ENCODE data around the gene GRIN2A.

Gene GRIN2A

DNA sequence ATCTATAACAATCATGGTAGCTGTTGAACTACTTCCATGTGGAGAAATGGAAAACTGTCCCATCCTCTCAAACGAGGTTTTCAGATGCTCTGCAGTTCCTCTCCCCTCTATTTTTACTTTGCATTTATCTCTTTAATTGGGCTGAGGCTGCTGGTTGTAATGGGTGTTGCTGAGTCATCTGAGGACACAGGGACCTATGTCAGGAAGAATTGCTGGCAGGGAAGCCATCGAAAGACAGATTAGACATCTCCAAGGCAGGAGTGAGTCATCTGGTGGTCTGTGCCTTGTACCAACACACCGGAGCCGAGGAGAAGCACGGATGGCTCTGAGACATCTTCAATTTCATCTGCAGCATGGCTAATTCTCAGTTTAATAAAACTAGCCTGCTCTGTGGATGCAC is 394.5 kb downstream of the GRIN2A start:
- no peaks in the 10 kb centered on the region for H3K9me3 ChIP-seq (ENCODE audit: control insufficient read depth, low read length)
- H3K27me3 ChIP-seq (ENCODE audit: control insufficient read depth, insufficient read depth, low read length, poor library complexity, severe bottlenecking), result no peaks in the 10 kb centered on the region
- 87 to 92% methylated on average over 4 to 5 of the region's 5 CpGs for WGBS, 2 experiments

GRCh38 chr16:9780831-9781230 is 401.4 kb downstream of the GRIN2A start:
- H3K4me1 ChIP-seq (ENCODE audit: control insufficient read depth, insufficient read depth, low read length), result no peaks in the 10 kb centered on the region
- no peak overlapping the region for H3K27ac ChIP-seq (ENCODE audit: insufficient read depth, low read depth, low read length, poor library complexity, severe bottlenecking)
- no peaks in the 10 kb centered on the region for H3K36me3 ChIP-seq (ENCODE audit: control insufficient read depth, insufficient read depth, low read length)
- 94 to 100% methylated on average over 1 to 4 of the region's 4 CpGs for WGBS, 2 experiments
- H3K9me3 ChIP-seq (ENCODE audit: control insufficient read depth, low read length), result no peaks in the 10 kb centered on the region
- no peak overlapping the region for H3K4me3 ChIP-seq (ENCODE audit: insufficient read depth, low read depth, low read length)
- H3K27me3 ChIP-seq (ENCODE audit: control insufficient read depth, insufficient read depth, low read length, poor library complexity, severe bottlenecking), result no peaks in the 10 kb centered on the region

More for the DNA sequence above, 394.5 kb downstream of the GRIN2A start:
- no peaks in the 10 kb centered on the region for H3K4me1 ChIP-seq (ENCODE audit: control insufficient read depth, insufficient read depth, low read length)
- no peak overlapping the region for H3K27ac ChIP-seq (ENCODE audit: insufficient read depth, low read depth, low read length, poor library complexity, severe bottlenecking)
- H3K4me3 ChIP-seq (ENCODE audit: insufficient read depth, low read depth, low read length), result no peak overlapping the region
- no peaks in the 10 kb centered on the region for H3K36me3 ChIP-seq (ENCODE audit: control insufficient read depth, insufficient read depth, low read length)

GRCh38 chr16:9778849-9779248 is 403.4 kb downstream of the GRIN2A start:
- H3K27me3 ChIP-seq (ENCODE audit: control insufficient read depth, insufficient read depth, low read length, poor library complexity, severe bottlenecking), result no peaks in the 10 kb centered on the region
- H3K27ac ChIP-seq (ENCODE audit: insufficient read depth, low read depth, low read length, poor library complexity, severe bottlenecking), result no peak overlapping the region
- WGBS, 2 experiments, result 80 to 86% methylated on average over 5 of the region's 5 CpGs
- H3K36me3 ChIP-seq (ENCODE audit: control insufficient read depth, insufficient read depth, low read length), result no peaks in the 10 kb centered on the region
- H3K9me3 ChIP-seq (ENCODE audit: control insufficient read depth, low read length), result no peaks in the 10 kb centered on the region
- no peaks in the 10 kb centered on the region for H3K4me1 ChIP-seq (ENCODE audit: control insufficient read depth, insufficient read depth, low read length)
- no peak overlapping the region for H3K4me3 ChIP-seq (ENCODE audit: insufficient read depth, low read depth, low read length)

DNA sequence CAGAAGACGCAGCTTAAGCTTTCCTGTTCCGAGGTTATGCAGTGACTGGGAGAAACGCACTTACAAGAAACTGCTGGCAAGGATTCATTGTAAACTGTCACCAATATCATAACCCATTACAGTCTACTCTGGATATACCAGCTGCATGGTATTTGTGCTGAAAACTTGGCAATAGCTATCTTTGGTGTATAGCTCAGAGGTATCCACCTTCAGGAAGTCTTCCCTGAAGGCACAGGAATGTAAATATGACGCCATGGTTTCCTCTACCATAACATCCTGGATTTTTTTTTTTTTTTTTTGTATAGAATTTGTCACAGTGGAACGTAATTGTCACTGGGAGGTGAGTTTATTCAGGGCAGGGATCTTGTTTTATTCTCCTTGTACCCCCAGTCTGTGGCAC is 406.2 kb downstream of the GRIN2A start:
- H3K27me3 ChIP-seq (ENCODE audit: control insufficient read depth, insufficient read depth, low read length, poor library complexity, severe bottlenecking), result no peaks in the 10 kb centered on the region
- H3K4me1 ChIP-seq (ENCODE audit: control insufficient read depth, insufficient read depth, low read length), result no peaks in the 10 kb centered on the region
- H3K4me3 ChIP-seq (ENCODE audit: insufficient read depth, low read depth, low read length), result no peak overlapping the region
- WGBS, 2 experiments, result 92 to 95% methylated on average over 5 of the region's 5 CpGs
- no peaks in the 10 kb centered on the region for H3K36me3 ChIP-seq (ENCODE audit: control insufficient read depth, insufficient read depth, low read length)
- no peak overlapping the region for H3K27ac ChIP-seq (ENCODE audit: insufficient read depth, low read depth, low read length, poor library complexity, severe bottlenecking)
- H3K9me3 ChIP-seq (ENCODE audit: control insufficient read depth, low read length), result no peaks in the 10 kb centered on the region

GRCh38 chr16:9773289-9773688 is 408.9 kb downstream of the GRIN2A start:
- Histone ChIP-seq H3K4me3 (ENCODE audit: insufficient read depth, low read depth, low read length) (no peak overlapping the region), H3K9me3 (ENCODE audit: control insufficient read depth, low read length) (no peaks in the 10 kb centered on the region), H3K36me3 (ENCODE audit: control insufficient read depth, insufficient read depth, low read length) (no peaks in the 10 kb centered on the region), H3K27me3 (ENCODE audit: control insufficient read depth, insufficient read depth, low read length, poor library complexity, severe bottlenecking) (no peaks in the 10 kb centered on the region), H3K27ac (ENCODE audit: insufficient read depth, low read depth, low read length, poor library complexity, severe bottlenecking) (no peak overlapping the region), H3K4me1 (ENCODE audit: control insufficient read depth, insufficient read depth, low read length) (no peaks in the 10 kb centered on the region)
- WGBS, 2 experiments, result 89 to 92% methylated on average over 4 of the region's 4 CpGs

DNA sequence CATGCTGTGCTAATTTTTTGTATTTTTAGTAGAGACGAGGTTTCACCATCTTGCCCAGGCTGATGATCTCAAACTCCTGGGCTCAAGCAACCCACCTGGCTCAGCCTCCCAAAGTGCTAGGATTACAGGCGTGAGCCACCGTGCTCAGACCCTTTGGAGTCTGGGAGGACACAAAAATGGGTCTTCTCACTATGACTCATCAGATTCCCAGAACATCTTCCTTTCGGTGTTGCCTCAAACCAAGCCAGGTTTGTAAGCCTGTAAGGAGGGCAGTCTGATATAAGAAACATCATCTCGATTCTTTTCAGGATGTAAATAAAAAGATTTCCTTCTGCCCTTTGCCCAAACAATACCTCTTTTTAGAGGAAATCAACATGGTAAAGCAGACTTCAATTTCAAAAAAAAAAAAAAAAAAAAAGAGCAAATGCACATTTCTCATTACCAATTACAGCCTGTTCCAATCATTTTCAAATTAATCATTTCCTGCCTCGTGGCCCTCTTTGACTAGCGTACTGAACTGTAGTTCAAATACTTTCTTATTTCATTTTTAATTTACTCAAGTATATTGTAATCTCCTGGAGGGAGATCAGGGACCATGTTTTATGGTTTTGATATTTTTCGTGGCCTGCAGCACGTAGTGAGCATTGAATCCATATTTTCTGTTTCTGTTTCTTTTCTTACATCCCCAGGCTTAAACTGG is 409.6 kb downstream of the GRIN2A start:
- no peak overlapping the region for H3K4me3 ChIP-seq (ENCODE audit: insufficient read depth, low read depth, low read length)
- no peaks in the 10 kb centered on the region for H3K36me3 ChIP-seq (ENCODE audit: control insufficient read depth, insufficient read depth, low read length)
- WGBS, 2 experiments, result 94 to 97% methylated on average over 9 of the region's 9 CpGs
- H3K9me3 ChIP-seq (ENCODE audit: control insufficient read depth, low read length), result no peaks in the 10 kb centered on the region
- no peaks in the 10 kb centered on the region for H3K27me3 ChIP-seq (ENCODE audit: control insufficient read depth, insufficient read depth, low read length, poor library complexity, severe bottlenecking)
- no peak overlapping the region for H3K27ac ChIP-seq (ENCODE audit: insufficient read depth, low read depth, low read length, poor library complexity, severe bottlenecking)
- no peaks in the 10 kb centered on the region for H3K4me1 ChIP-seq (ENCODE audit: control insufficient read depth, insufficient read depth, low read length)

GRCh38 chr16:9766891-9767290 is 415.3 kb downstream of the GRIN2A start:
- Histone ChIP-seq H3K27ac (ENCODE audit: insufficient read depth, low read depth, low read length, poor library complexity, severe bottlenecking) (no peak overlapping the region), H3K36me3 (ENCODE audit: control insufficient read depth, insufficient read depth, low read length) (no peaks in the 10 kb centered on the region), H3K4me1 (ENCODE audit: control insufficient read depth, insufficient read depth, low read length) (no peaks in the 10 kb centered on the region), H3K4me3 (ENCODE audit: insufficient read depth, low read depth, low read length) (no peak overlapping the region), H3K9me3 (ENCODE audit: control insufficient read depth, low read length) (no peaks in the 10 kb centered on the region), H3K27me3 (ENCODE audit: control insufficient read depth, insufficient read depth, low read length, poor library complexity, severe bottlenecking) (no peaks in the 10 kb centered on the region)
- WGBS, 2 experiments, result 84 to 86% methylated on average over 3 to 4 of the region's 4 CpGs

GRCh38 chr16:9763505-9763904 is 418.7 kb downstream of the GRIN2A start:
- no peaks in the 10 kb centered on the region for H3K4me1 ChIP-seq (ENCODE audit: control insufficient read depth, insufficient read depth, low read length)
- H3K27ac ChIP-seq (ENCODE audit: insufficient read depth, low read depth, low read length, poor library complexity, severe bottlenecking), result no peak overlapping the region
- WGBS, 2 experiments, result 81 to 85% methylated on average over 11 of the region's 11 CpGs
- no peak overlapping the region for H3K4me3 ChIP-seq (ENCODE audit: insufficient read depth, low read depth, low read length)
- no peaks in the 10 kb centered on the region for H3K36me3 ChIP-seq (ENCODE audit: control insufficient read depth, insufficient read depth, low read length)
- no peaks in the 10 kb centered on the region for H3K27me3 ChIP-seq (ENCODE audit: control insufficient read depth, insufficient read depth, low read length, poor library complexity, severe bottlenecking)
- H3K9me3 ChIP-seq (ENCODE audit: control insufficient read depth, low read length), result no peaks in the 10 kb centered on the region

- no peak overlapping the region for H3K27ac ChIP-seq (ENCODE audit: insufficient read depth, low read depth, low read length, poor library complexity, severe bottlenecking)
- H3K4me3 ChIP-seq (ENCODE audit: insufficient read depth, low read depth, low read length), result no peak overlapping the region
- no peaks in the 10 kb centered on the region for H3K9me3 ChIP-seq (ENCODE audit: control insufficient read depth, low read length)
- no peaks in the 10 kb centered on the region for H3K27me3 ChIP-seq (ENCODE audit: control insufficient read depth, insufficient read depth, low read length, poor library complexity, severe bottlenecking)
- no peaks in the 10 kb centered on the region for H3K36me3 ChIP-seq (ENCODE audit: control insufficient read depth, insufficient read depth, low read length)
- WGBS, 2 experiments, result 93 to 97% methylated on average over 6 of the region's 6 CpGs
- H3K4me1 ChIP-seq (ENCODE audit: control insufficient read depth, insufficient read depth, low read length), result peaks cover 8% of the 10 kb centered on the region
These were observed 420.4 kb downstream of the GRIN2A start for GRCh38 chr16:9761870-9762269.

GRCh38 chr16:9757687-9758086 is 424.5 kb downstream of the GRIN2A start:
- H3K4me1 ChIP-seq (ENCODE audit: control insufficient read depth, insufficient read depth, low read length), result peaks cover 13% of the 10 kb centered on the region
- H3K27me3 ChIP-seq (ENCODE audit: control insufficient read depth, insufficient read depth, low read length, poor library complexity, severe bottlenecking), result no peaks in the 10 kb centered on the region
- no peaks in the 10 kb centered on the region for H3K9me3 ChIP-seq (ENCODE audit: control insufficient read depth, low read length)
- H3K4me3 ChIP-seq (ENCODE audit: insufficient read depth, low read depth, low read length), result no peak overlapping the region
- H3K36me3 ChIP-seq (ENCODE audit: control insufficient read depth, insufficient read depth, low read length), result no peaks in the 10 kb centered on the region
- H3K27ac ChIP-seq (ENCODE audit: insufficient read depth, low read depth, low read length, poor library complexity, severe bottlenecking), result no peak overlapping the region
- WGBS, 2 experiments, result 89 to 90% methylated on average over 4 of the region's 4 CpGs

- Histone ChIP-seq H3K27ac (ENCODE audit: insufficient read depth, low read depth, low read length, poor library complexity, severe bottlenecking) (no peak overlapping the region), H3K27me3 (ENCODE audit: control insufficient read depth, insufficient read depth, low read length, poor library complexity, severe bottlenecking) (no peaks in the 10 kb centered on the region), H3K9me3 (ENCODE audit: control insufficient read depth, low read length) (no peaks in the 10 kb centered on the region), H3K4me3 (ENCODE audit: insufficient read depth, low read depth, low read length) (no peak overlapping the region), H3K4me1 (ENCODE audit: control insufficient read depth, insufficient read depth, low read length) (peaks cover 21% of the 10 kb centered on the region), H3K36me3 (ENCODE audit: control insufficient read depth, insufficient read depth, low read length) (no peaks in the 10 kb centered on the region)
- 94 to 98% methylated on average over 4 of the region's 4 CpGs for WGBS, 2 experiments
These were observed 425.8 kb downstream of the GRIN2A start for GRCh38 chr16:9756434-9756833.

All from ectodermal cell (in vitro differentiated cells).